Measurements from ENCODE around the gene SLC35F3.

DNA sequence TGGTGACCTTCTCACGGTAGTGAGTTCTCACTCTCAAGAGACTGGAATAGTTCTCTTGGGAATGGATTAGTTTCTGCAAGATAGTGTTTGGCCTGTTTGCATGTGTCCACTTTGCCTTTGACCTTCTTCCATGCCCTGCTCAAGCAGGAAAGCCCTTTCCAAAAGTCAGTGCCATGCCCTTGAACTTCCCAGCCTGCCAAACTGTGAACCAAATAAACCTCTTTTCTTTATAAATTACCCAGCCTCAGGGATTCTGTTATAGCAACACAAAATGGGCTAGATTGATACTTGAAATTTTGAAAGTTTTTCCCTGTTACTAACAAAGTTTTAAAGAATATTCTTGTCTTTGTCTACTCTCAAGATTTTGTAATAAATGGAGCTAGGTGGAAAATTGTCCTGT, 139.6 kb downstream of the SLC35F3 start:
- TF ChIP-seq POLR2AphosphoS5 (IDR thresholded peaks at IDR 0.05; ENCODE audit: low read depth, low read length): no peak
- TF ChIP-seq POLR2A (IDR thresholded peaks at IDR 0.05; ENCODE audit: low read depth, low read length): no peak
- TF ChIP-seq TAF1 (IDR thresholded peaks at IDR 0.05; ENCODE audit: borderline replicate concordance, low read depth, low read length): no peak
